ENCODE data around the gene FBXO33. TPM values are rescaled to one million over a fixed set of nuclear protein-coding genes. Genes with fewer than 3 reads are reported as not detected.

FBXO33 gene
- polyA plus RNA-seq, 3 donors = 9.0 to 14.8 (median 14.1) TPM

GRCh38 chr14:39419272-39419671, 13.0 kb downstream of the FBXO33 start:
- no peak for DNase-seq
- no peak for TF ChIP-seq CTCF (IDR thresholded peaks at IDR 0.05)
- no peak overlapping the region for H3K27ac Mint-ChIP-seq
- no peaks in the 10 kb centered on the region for H3K27me3 ChIP-seq (ENCODE audit: control insufficient read depth in 2 of 2, insufficient read depth in 2 of 2, low read length in 2 of 2)
- H3K4me2 ChIP-seq (replicated peaks; ENCODE audit: extremely low read depth, low read length, poor library complexity, severe bottlenecking) = no peak overlapping the region
- H3K79me2 ChIP-seq (ENCODE audit: insufficient read depth, low read length) = peaks cover 81% of the 10 kb centered on the region
- H3K36me3 ChIP-seq (replicated peaks in 1 of 2; ENCODE audit: control insufficient read depth in 1 of 2, insufficient read depth in 2 of 2, low read length in 2 of 2) = peaks cover 0 to 27% of the 10 kb centered on the region in 2 donors
- H3K9ac ChIP-seq (ENCODE audit: insufficient read depth, low read length, poor library complexity, severe bottlenecking) = no peak overlapping the region
- peaks cover 15 to 28% of the 10 kb centered on the region in 2 donors for H3K36me3 Mint-ChIP-seq
- H3K4me1 ChIP-seq (ENCODE audit: control insufficient read depth in 1 of 2, insufficient read depth in 2 of 2, low read length in 2 of 2) = no peaks in the 10 kb centered on the region
- H3K27ac ChIP-seq (ENCODE audit: low read depth in 1 of 2, low read length in 2 of 2) = no peak overlapping the region
- no peak overlapping the region for H3K4me3 ChIP-seq (replicated peaks in 1 of 3; ENCODE audit: low read depth in 2 of 3, low read length in 3 of 3)
- peaks cover 6% of the 10 kb centered on the region for H3K4me1 Mint-ChIP-seq
- no CpG with 5 or more reads among the region's 1 CpG for WGBS (ENCODE audit: insufficient coverage)
- H3K27me3 Mint-ChIP-seq (ENCODE audit: low read depth in 3 of 3) = no peaks in the 10 kb centered on the region
- H3K9me3 ChIP-seq (replicated peaks in 1 of 2; ENCODE audit: control insufficient read depth in 1 of 2, insufficient read depth in 1 of 2, low read length in 2 of 2) = peaks cover 32 to 34% of the 10 kb centered on the region in 2 donors
- peaks cover 22 to 40% (median 35%) of the 10 kb centered on the region in 7 donors for H3K9me3 Mint-ChIP-seq
- H4K20me1 ChIP-seq (ENCODE audit: insufficient read depth, low read length) = peaks cover 65% of the 10 kb centered on the region
- H3K4me3 Mint-ChIP-seq = no peak overlapping the region
- intact Hi-C loops (cut with micrococcal nuclease) = no loop called here
- no peak overlapping the region for H2AFZ ChIP-seq (ENCODE audit: insufficient read depth, low read depth, low read length, poor library complexity, severe bottlenecking)

- Mint-ChIP-seq H3K4me3 (no peak overlapping the region), H3K4me1 (no peaks in the 10 kb centered on the region), H3K27ac (no peak overlapping the region), H3K9me3 (peaks cover 26 to 46% (median 45%) of the 10 kb centered on the region in 7 donors), H3K27me3 (ENCODE audit: low read depth in 3 of 3) (no peaks in the 10 kb centered on the region), H3K36me3 (peaks cover 14 to 28% of the 10 kb centered on the region in 2 donors)
- no peak for DNase-seq
- H2AFZ ChIP-seq (ENCODE audit: insufficient read depth, low read depth, low read length, poor library complexity, severe bottlenecking) = no peak overlapping the region
- H3K4me1 ChIP-seq (ENCODE audit: control insufficient read depth in 1 of 2, insufficient read depth in 2 of 2, low read length in 2 of 2) = no peaks in the 10 kb centered on the region
- TF ChIP-seq CTCF (IDR thresholded peaks at IDR 0.05) = peak; percentile 21
- intact Hi-C loops (cut with micrococcal nuclease) = no loop called here
- no peak overlapping the region for H3K4me3 ChIP-seq (replicated peaks in 1 of 3; ENCODE audit: low read depth in 2 of 3, low read length in 3 of 3)
- H4K20me1 ChIP-seq (ENCODE audit: insufficient read depth, low read length) = peaks cover 42% of the 10 kb centered on the region
- peaks cover 0 to 27% of the 10 kb centered on the region in 2 donors for H3K36me3 ChIP-seq (replicated peaks in 1 of 2; ENCODE audit: control insufficient read depth in 1 of 2, insufficient read depth in 2 of 2, low read length in 2 of 2)
- peaks cover 58% of the 10 kb centered on the region for H3K79me2 ChIP-seq (ENCODE audit: insufficient read depth, low read length)
- no peak overlapping the region for H3K27ac ChIP-seq (ENCODE audit: low read depth in 1 of 2, low read length in 2 of 2)
- peaks cover 37 to 48% of the 10 kb centered on the region in 2 donors for H3K9me3 ChIP-seq (replicated peaks in 1 of 2; ENCODE audit: control insufficient read depth in 1 of 2, insufficient read depth in 1 of 2, low read length in 2 of 2)
- no peaks in the 10 kb centered on the region for H3K27me3 ChIP-seq (ENCODE audit: control insufficient read depth in 2 of 2, insufficient read depth in 2 of 2, low read length in 2 of 2)
- WGBS (ENCODE audit: insufficient coverage) = no CpG with 5 or more reads among the region's 2 CpGs
- H3K4me2 ChIP-seq (replicated peaks; ENCODE audit: extremely low read depth, low read length, poor library complexity, severe bottlenecking) = no peak overlapping the region
- no peak overlapping the region for H3K9ac ChIP-seq (ENCODE audit: insufficient read depth, low read length, poor library complexity, severe bottlenecking)
Measured at GRCh38 chr14:39417014-39417413, 15.2 kb downstream of the FBXO33 start.
